ENCODE results near the gene PCDH10.

Gene PCDH10

GRCh38 chr4:133148690-133149363 lies at the start of gene PCDH10:
Gene PCDH10 (plus strand): TSS chr4:133149294. CDS start chr4:133150141, 847 bp downstream.
- FAIRE-seq, result no peak

GRCh38 chr4:133102043-133102442 lies 47.1 kb upstream of the PCDH10 start:
- no peak for FAIRE-seq
- no peak for DNase-seq (ENCODE audit: low spot score)

More at GRCh38 chr4:133148690-133149363, at the start of gene PCDH10:
- peak; percentile 66 for DNase-seq (ENCODE audit: low spot score)

GRCh38 chr4:133102612-133103409 lies 46.3 kb upstream of the PCDH10 start:
- no peak for FAIRE-seq
- no peak for DNase-seq (ENCODE audit: low spot score)

GRCh38 chr4:133112641-133113040 lies 36.5 kb upstream of the PCDH10 start:
- DNase-seq (ENCODE audit: low spot score) (no peak), FAIRE-seq (no peak)

- no peak for DNase-seq (ENCODE audit: low spot score)
- no peak for FAIRE-seq
Measured at GRCh38 chr4:133124746-133125145, 24.3 kb upstream of the PCDH10 start.

GRCh38 chr4:133127500-133127899 lies 21.6 kb upstream of the PCDH10 start:
- FAIRE-seq (no peak), DNase-seq (ENCODE audit: low spot score) (no peak)

- no peak for FAIRE-seq
Measured at GRCh38 chr4:133129237-133129636, 19.9 kb upstream of the PCDH10 start.

GRCh38 chr4:133130171-133130570 lies 18.9 kb upstream of the PCDH10 start:
- FAIRE-seq, result no peak
- DNase-seq (ENCODE audit: low spot score), result no peak

More at GRCh38 chr4:133129237-133129636, 19.9 kb upstream of the PCDH10 start:
- no peak for DNase-seq (ENCODE audit: low spot score)

GRCh38 chr4:133131829-133132460 lies 17.1 kb upstream of the PCDH10 start:
- FAIRE-seq (no peak), DNase-seq (ENCODE audit: low spot score) (no peak)

GRCh38 chr4:133136833-133137232 lies 12.3 kb upstream of the PCDH10 start:
- FAIRE-seq (no peak), DNase-seq (ENCODE audit: low spot score) (no peak)

GRCh38 chr4:133137571-133137970 lies 11.5 kb upstream of the PCDH10 start:
- DNase-seq (ENCODE audit: low spot score), result no peak
- no peak for FAIRE-seq

GRCh38 chr4:133143775-133144430 lies 5.2 kb upstream of the PCDH10 start:
- DNase-seq (ENCODE audit: low spot score) (no peak), FAIRE-seq (no peak)

- no peak for FAIRE-seq
Measured at GRCh38 chr4:133145241-133145640, 3.9 kb upstream of the PCDH10 start.

GRCh38 chr4:133145758-133146573 lies 3.1 kb upstream of the PCDH10 start:
- no peak for DNase-seq (ENCODE audit: low spot score)
- FAIRE-seq, result no peak

More at GRCh38 chr4:133145241-133145640, 3.9 kb upstream of the PCDH10 start:
- no peak for DNase-seq (ENCODE audit: low spot score)

GRCh38 chr4:133146574-133147241 lies 2.4 kb upstream of the PCDH10 start:
- FAIRE-seq, result no peak

GRCh38 chr4:133147286-133147821 lies 1.7 kb upstream of the PCDH10 start:
- no peak for DNase-seq (ENCODE audit: low spot score)
- FAIRE-seq, result no peak

More at GRCh38 chr4:133146574-133147241, 2.4 kb upstream of the PCDH10 start:
- DNase-seq (ENCODE audit: low spot score), result no peak

- FAIRE-seq (no peak), DNase-seq (ENCODE audit: low spot score) (no peak)
Measured at GRCh38 chr4:133147921-133148689, 989 bp upstream of the PCDH10 start.

- no peak for DNase-seq (ENCODE audit: low spot score)
- FAIRE-seq, result no peak
Measured at GRCh38 chr4:133149364-133149695, 236 bp downstream of the PCDH10 start.

GRCh38 chr4:133149932-133150471 lies 908 bp downstream of the PCDH10 start:
- DNase-seq (ENCODE audit: low spot score) (no peak), FAIRE-seq (no peak)

All from RCC 7860 (cell line).